HCT116 (cell line): ENCODE measurements around the gene LCN6. TPM values are rescaled to one million over a fixed set of nuclear protein-coding genes. Genes with fewer than 3 reads are reported as not detected.

Experiments used
- ATAC-seq: fragments of 200-7000 bp; cut with Tn5 transposase; 2 replicates; pipeline ENCODE4 v1.9.1; 2020; ENCODE audit warnings: mild to moderate bottlenecking, moderate library complexity
- BruUV-seq: library from RNA; stranded (reverse); fragments of 400-500 nt; replicated peaks from 2 replicates; lab custom pipeline; 2021; lab: Mats Ljungman, UMichigan
- CTCF ChIA-PET: fragments of 300-600 bp; sonication (Branson Sonifier 250); formaldehyde crosslinking; loops from one replicate; lab custom pipeline; 2021; ENCODE audit warnings: antibody characterized with exemption; lab: Charles Lee
- POLR2A ChIA-PET: fragments of 300-600, 350-600 bp; sonication (Branson Sonifier 250); formaldehyde crosslinking; loops from one replicate; lab custom pipeline; 2021; ENCODE audit warnings: antibody characterized with exemption; lab: Charles Lee
- RAD21 ChIA-PET, 2 experiments: fragments of 300-600 bp; sonication (Branson Sonifier 250); formaldehyde crosslinking; loops; one replicate each; lab custom pipeline; 2023; ENCODE audit warnings: low total read pairs in 2 of 2; ENCODE audit not compliant: uncharacterized antibody in 2 of 2, unreplicated experiment in 2 of 2, low non-redundant PET in 1 of 2; lab: Charles Lee
- DNase-seq: peaks from one replicate; pipeline ENCODE4 v3.0.0-alpha.2; 2010; ENCODE audit warnings: low read depth, low spot score
- H2AFZ ChIP-seq: fragments of 200-600 bp; shearing (Covaris generic), sonication (generic); 2 replicates; pipeline ENCODE4 v1.6.1; 2017; ENCODE audit warnings: low read depth, mixed run types, mixed read lengths, antibody characterized with exemption, low read length; ENCODE audit not compliant: poor library complexity, severe bottlenecking
- H3K27ac ChIP-seq: 2 replicates; pipeline ENCODE4 v1.5.1; 2012; ENCODE audit warnings: low read depth, low read length
- H3K27me3 ChIP-seq: fragments of 200-600 bp; sonication (generic); 2 replicates; pipeline ENCODE4 v1.6.1; 2016; ENCODE audit warnings: mixed run types, low read length, mixed read lengths; ENCODE audit not compliant: insufficient read depth
- H3K36me3 ChIP-seq, 2 experiments: fragments of 200-500 bp in 1 of 2; fragments of 200-600 bp in 1 of 2; sonication (Bioruptor generic) in 1 of 2; sonication (generic) in 1 of 2; 2 replicates each; pipeline versions ENCODE4 v1.5.1 to v1.6.1; 2014 to 2016; ENCODE audit warnings: low read length in 2 of 2, inconsistent platforms in 1 of 2, mixed read lengths in 1 of 2, mixed run types in 1 of 2; ENCODE audit not compliant: insufficient read depth in 2 of 2, control insufficient read depth in 1 of 2
- H3K4me1 ChIP-seq, 2 experiments: fragments of 200-600 bp in 1 of 2; sonication (generic) in 1 of 2; 2 replicates each; pipeline versions ENCODE4 v1.5.1 to v1.6.1; 2012 to 2017; ENCODE audit warnings: low read length in 2 of 2, inconsistent platforms in 1 of 2, mild to moderate bottlenecking in 1 of 2, mixed read lengths in 1 of 2, mixed run types in 1 of 2, moderate library complexity in 1 of 2; ENCODE audit not compliant: insufficient read depth in 2 of 2, control insufficient read depth in 1 of 2
- H3K4me2 ChIP-seq: fragments of 200-600 bp; sonication (generic); 2 replicates; pipeline ENCODE4 v1.6.1; 2017; ENCODE audit warnings: mixed run types, low read length, mixed read lengths
- H3K4me3 ChIP-seq, 2 experiments: fragments of 200-600 bp in 1 of 2; sonication (generic) in 1 of 2; replicated peaks in 1 of 2; 2 replicates each; pipeline ENCODE4 v1.5.1; 2011 to 2016; ENCODE audit warnings: low read length in 2 of 2, control low read depth in 1 of 2, low read depth in 1 of 2, mild to moderate bottlenecking in 1 of 2, mixed read lengths in 1 of 2, mixed run types in 1 of 2
- H3K79me2 ChIP-seq: fragments of 200-600 bp; sonication (generic); 2 replicates; pipeline ENCODE4 v1.6.1; 2017; ENCODE audit warnings: mild to moderate bottlenecking, mixed run types, low read length, moderate library complexity, mixed read lengths; ENCODE audit not compliant: insufficient read depth
- H3K9ac ChIP-seq: fragments of 200-600 bp; sonication (generic); 2 replicates; pipeline ENCODE4 v1.6.1; 2016; ENCODE audit warnings: low read length, mixed read lengths
- H3K9me2 ChIP-seq: fragments of 200-600 bp; sonication (generic), shearing (Covaris generic); 2 replicates; pipeline ENCODE4 v1.6.1; 2017; ENCODE audit warnings: mixed run types, mild to moderate bottlenecking, moderate library complexity; ENCODE audit not compliant: insufficient read depth
- H3K9me3 ChIP-seq, 2 experiments: fragments of 200-500 bp in 1 of 2; fragments of 200-600 bp in 1 of 2; sonication (Bioruptor generic) in 1 of 2; sonication (generic) in 1 of 2; 2 replicates each; pipeline ENCODE4 v1.6.1; 2014 to 2017; ENCODE audit warnings: low read length in 2 of 2, mixed read lengths in 2 of 2, inconsistent platforms in 1 of 2, low read depth in 1 of 2, mild to moderate bottlenecking in 1 of 2, mixed run types in 1 of 2, moderate library complexity in 1 of 2; ENCODE audit not compliant: control insufficient read depth in 1 of 2, insufficient read depth in 1 of 2
- H4K20me1 ChIP-seq: fragments of 200-600 bp; sonication (generic), shearing (Covaris generic); 2 replicates; pipeline ENCODE4 v1.6.1; 2017; ENCODE audit warnings: mixed run types, mild to moderate bottlenecking, moderate library complexity; ENCODE audit not compliant: insufficient read depth
- ATF3 ChIP-seq: IDR thresholded peaks from 2 replicates; pipeline ENCODE4 v1.6.1; 2012
- CTCF ChIP-seq, 3 experiments: fragments of 200-600 bp in 1 of 3; sonication (generic) in 1 of 3; IDR thresholded peaks in 2 of 3; conservative IDR thresholded peaks in 1 of 3; 2 replicates each; pipeline ENCODE4 v1.5.1; 2012 to 2017; ENCODE audit warnings: low read depth in 2 of 3, low read length in 2 of 3, antibody characterized with exemption in 1 of 3, borderline replicate concordance in 1 of 3, control low read depth in 1 of 3, mild to moderate bottlenecking in 1 of 3, mixed read lengths in 1 of 3, mixed run types in 1 of 3, moderate library complexity in 1 of 3; ENCODE audit not compliant: insufficient read depth in 1 of 3
- EGR1 ChIP-seq: IDR thresholded peaks from 2 replicates; pipeline ENCODE4 v1.6.1; 2012; ENCODE audit warnings: low read depth
- ELF1 ChIP-seq: IDR thresholded peaks from 2 replicates; pipeline ENCODE4 v1.6.1; 2012; ENCODE audit warnings: low read depth, borderline replicate concordance
- EZH2 ChIP-seq: fragments of 200-600 bp; sonication (generic); IDR thresholded peaks from 2 replicates; pipeline ENCODE4 v1.6.1; 2017; ENCODE audit warnings: antibody characterized with exemption, mixed run types
- EZH2phosphoT487 ChIP-seq: fragments of 200-600 bp; IDR thresholded peaks from 2 replicates; pipeline ENCODE4 v1.6.1; 2018; ENCODE audit warnings: antibody characterized with exemption, borderline replicate concordance
- FOSL1 ChIP-seq: IDR thresholded peaks from 2 replicates; pipeline ENCODE4 v1.6.1; 2012; ENCODE audit warnings: low read depth
- JUND ChIP-seq: IDR thresholded peaks from 2 replicates; pipeline ENCODE4 v1.6.1; 2012
- POLR2A ChIP-seq: IDR thresholded peaks from 2 replicates; pipeline ENCODE4 v1.7.0; 2011; ENCODE audit warnings: borderline replicate concordance; ENCODE audit not compliant: insufficient read depth, insufficient read length; ENCODE audit errors: extremely low read depth
- POLR2AphosphoS5 ChIP-seq: IDR thresholded peaks from 2 replicates; pipeline ENCODE4 v1.6.1; 2011; ENCODE audit warnings: mild to moderate bottlenecking, low read depth, low read length, moderate library complexity
- SIN3A ChIP-seq: IDR thresholded peaks from 2 replicates; pipeline ENCODE4 v1.6.1; 2012; ENCODE audit warnings: low read depth
- TCF7L2 ChIP-seq: IDR thresholded peaks from 2 replicates; pipeline ENCODE4 v1.7.0; 2011; ENCODE audit warnings: borderline replicate concordance, inconsistent platforms; ENCODE audit not compliant: insufficient read depth, insufficient read length; ENCODE audit errors: extremely low read depth
- YY1 ChIP-seq: IDR thresholded peaks from 2 replicates; pipeline ENCODE4 v1.6.1; 2011; ENCODE audit warnings: low read length, low read depth, moderate library complexity, mild to moderate bottlenecking; ENCODE audit not compliant: insufficient replicate concordance; ENCODE audit errors: extremely low read depth
- ZBTB33 ChIP-seq: IDR thresholded peaks from 2 replicates; pipeline ENCODE4 v1.6.1; 2011; ENCODE audit warnings: mild to moderate bottlenecking, low read length, moderate library complexity; ENCODE audit not compliant: insufficient replicate concordance; ENCODE audit errors: extremely low read depth
- ZNF274 ChIP-seq: fragments of 200-500 bp; sonication (Bioruptor generic); IDR thresholded peaks from 2 replicates; pipeline ENCODE4 v1.6.1; 2014; ENCODE audit warnings: mild to moderate bottlenecking, low read depth, low read length, inconsistent platforms
- intact Hi-C: fragments of 100-400 bp; cut with micrococcal nuclease; formaldehyde crosslinking; loops from 2 replicates; pipeline ENCODE4 v1.10.0; 2022
- total RNA-seq: library from RNA; stranded (reverse); gene quantifications from one replicate; pipeline ENCODE4 v1.2.1, GENCODE V29; 2021; ENCODE audit not compliant: unreplicated experiment
- TF ChIP-seq, protein P1 (sequence below): IDR thresholded peaks from 2 replicates; pipeline ENCODE4 v1.6.1; 2012; ENCODE audit warnings: low read depth

Gene LCN6
- total RNA-seq, 1 experiment from 2014 or later, result not detected

- peaks cover 12% of the 10 kb centered on the region; the same call in 1 of the 2 replicates for H3K79me2 ChIP-seq
- no peak overlapping the region for H2AFZ ChIP-seq
- BruUV-seq, result TSS peak; percentile 67
- peak overlapping the region; percentile 98 for H3K9ac ChIP-seq
- ChIA-PET RAD21 (no interaction called here), CTCF (interaction anchor here (0.7 to 2.1 kb wide), 6 partner anchors 9 to 243 kb away, joined by 3 to 10 read pairs (median 5); no protein-coding TSS in a partner anchor), POLR2A (no interaction called here)
- peak overlapping the region; percentile 94 for H3K4me2 ChIP-seq
- no peaks in the 10 kb centered on the region for H3K9me3 ChIP-seq
- H3K27ac ChIP-seq, result peak overlapping the region; percentile 79
- DNase-seq (peak; percentile 68), ATAC-seq (peak; percentile 66)
- TF ChIP-seq TCF7L2 (no peak), FOSL1 (no peak), SIN3A (no peak), POLR2AphosphoS5 (no peak; the same call in 1 of the 2 replicates), EZH2phosphoT487 (no peak), EGR1 (no peak), YY1 (peak; percentile 9), ATF3 (no peak), ZBTB33 (no peak), POLR2A (no peak), JUND (no peak), EZH2 (no peak), ZNF274 (no peak), CTCF (IDR thresholded peaks at IDR 0.05 in 2 of 3, conservative IDR thresholded peaks at IDR 0.05 in 1 of 3; ENCODE audit: borderline replicate concordance in 1 of 3, insufficient read depth in 1 of 3, low read depth in 2 of 3, low read length in 2 of 3) (peak in 2 of 3 experiments; percentile 99 to 100; a peak in 4 of 6 replicates), ELF1 (no peak)
- TF ChIP-seq, protein P1, sequence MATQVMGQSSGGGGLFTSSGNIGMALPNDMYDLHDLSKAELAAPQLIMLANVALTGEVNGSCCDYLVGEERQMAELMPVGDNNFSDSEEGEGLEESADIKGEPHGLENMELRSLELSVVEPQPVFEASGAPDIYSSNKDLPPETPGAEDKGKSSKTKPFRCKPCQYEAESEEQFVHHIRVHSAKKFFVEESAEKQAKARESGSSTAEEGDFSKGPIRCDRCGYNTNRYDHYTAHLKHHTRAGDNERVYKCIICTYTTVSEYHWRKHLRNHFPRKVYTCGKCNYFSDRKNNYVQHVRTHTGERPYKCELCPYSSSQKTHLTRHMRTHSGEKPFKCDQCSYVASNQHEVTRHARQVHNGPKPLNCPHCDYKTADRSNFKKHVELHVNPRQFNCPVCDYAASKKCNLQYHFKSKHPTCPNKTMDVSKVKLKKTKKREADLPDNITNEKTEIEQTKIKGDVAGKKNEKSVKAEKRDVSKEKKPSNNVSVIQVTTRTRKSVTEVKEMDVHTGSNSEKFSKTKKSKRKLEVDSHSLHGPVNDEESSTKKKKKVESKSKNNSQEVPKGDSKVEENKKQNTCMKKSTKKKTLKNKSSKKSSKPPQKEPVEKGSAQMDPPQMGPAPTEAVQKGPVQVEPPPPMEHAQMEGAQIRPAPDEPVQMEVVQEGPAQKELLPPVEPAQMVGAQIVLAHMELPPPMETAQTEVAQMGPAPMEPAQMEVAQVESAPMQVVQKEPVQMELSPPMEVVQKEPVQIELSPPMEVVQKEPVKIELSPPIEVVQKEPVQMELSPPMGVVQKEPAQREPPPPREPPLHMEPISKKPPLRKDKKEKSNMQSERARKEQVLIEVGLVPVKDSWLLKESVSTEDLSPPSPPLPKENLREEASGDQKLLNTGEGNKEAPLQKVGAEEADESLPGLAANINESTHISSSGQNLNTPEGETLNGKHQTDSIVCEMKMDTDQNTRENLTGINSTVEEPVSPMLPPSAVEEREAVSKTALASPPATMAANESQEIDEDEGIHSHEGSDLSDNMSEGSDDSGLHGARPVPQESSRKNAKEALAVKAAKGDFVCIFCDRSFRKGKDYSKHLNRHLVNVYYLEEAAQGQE, result no peak
- intact Hi-C loops, result loop anchor here (2.0 kb wide), 1 partner anchor 57 kb away; the partner anchor contains the start of gene PHPT1
- H3K4me3 ChIP-seq, result peak overlapping the region; percentile 83 to 84
- H4K20me1 ChIP-seq, result no peaks in the 10 kb centered on the region
- H3K36me3 ChIP-seq, result no peaks in the 10 kb centered on the region; a peak in 1 of 4 replicates
- peaks cover 14 to 40% of the 10 kb centered on the region in 2 experiments; a peak in 3 of 4 replicates for H3K4me1 ChIP-seq
- no peaks in the 10 kb centered on the region for H3K27me3 ChIP-seq
- no peaks in the 10 kb centered on the region for H3K9me2 ChIP-seq
Observed at GRCh38 chr9:136791516-136792276, 43.4 kb upstream of the LCN6 start.
